Prostate gland (tissue), 2 donors: ENCODE data around the gene TIAM2.

ENCODE experiments used
- CTCF ChIP-seq, 4 experiments: fragments of 200-600 bp in 2 of 4; fragments of 450-650 bp in 2 of 4; sonication (generic) in 2 of 4; IDR thresholded peaks; 1 replicate in 3 of 4; 2 replicates in 1 of 4; pipeline ENCODE4 v1.5.1; 2016 to 2019; ENCODE audit warnings: antibody characterized with exemption in 4 of 4, mild to moderate bottlenecking in 2 of 4, moderate library complexity in 2 of 4
- POLR2A ChIP-seq: fragments of 450-650 bp; IDR thresholded peaks from one replicate; pipeline ENCODE4 v1.6.1; 2016; ENCODE audit warnings: antibody characterized with exemption, mild to moderate bottlenecking
- POLR2AphosphoS5 ChIP-seq: sonication (generic); formaldehyde crosslinking; IDR thresholded peaks from one replicate; pipeline ENCODE4 v1.6.1; 2017; ENCODE audit warnings: antibody characterized with exemption

- no peak for TF ChIP-seq CTCF (IDR thresholded peaks at IDR 0.05)
- no peak for TF ChIP-seq POLR2A
- no peak for TF ChIP-seq POLR2AphosphoS5
Observed at GRCh38 chr6:155038104-155038503, 43.0 kb downstream of the TIAM2 start.
